Smooth muscle cell (in vitro differentiated cells): ENCODE measurements around the gene MCRIP2. TPM values are rescaled to one million over a fixed set of nuclear protein-coding genes. Genes with fewer than 3 reads are reported as not detected.

ENCODE experiments used
- DNase-seq: peaks from one replicate; lab custom pipeline; 2025; ENCODE audit not compliant: unreplicated experiment; lab: John Stamatoyannopoulos, UW
- H2AFZ ChIP-seq: fragments of 200-600 bp; sonication (generic); 2 replicates; pipeline ENCODE4 v1.6.0; 2016; ENCODE audit warnings: antibody characterized with exemption, low read depth, mild to moderate bottlenecking
- H3F3A ChIP-seq: fragments of 200-600 bp; sonication (generic); 2 replicates; pipeline ENCODE4 v1.6.0; 2017; ENCODE audit warnings: antibody characterized with exemption, low read depth
- H3K27ac ChIP-seq: fragments of 200-600 bp; sonication (generic); 2 replicates; pipeline ENCODE4 v1.5.1; 2016; ENCODE audit warnings: low read depth, mild to moderate bottlenecking
- H3K27me3 ChIP-seq: fragments of 200-600 bp; sonication (generic); 2 replicates; pipeline ENCODE4 v1.6.1; 2016; ENCODE audit warnings: low read depth, mild to moderate bottlenecking
- H3K36me3 ChIP-seq: fragments of 200-600 bp; sonication (generic); 2 replicates; pipeline ENCODE4 v1.5.1; 2016; ENCODE audit warnings: low read depth
- H3K4me1 ChIP-seq: fragments of 200-600 bp; sonication (generic); 2 replicates; pipeline ENCODE4 v1.5.1; 2016; ENCODE audit warnings: low read depth
- H3K4me2 ChIP-seq: fragments of 200-600 bp; sonication (generic); 2 replicates; pipeline ENCODE4 v1.6.0; 2016; ENCODE audit warnings: mild to moderate bottlenecking
- H3K4me3 ChIP-seq: fragments of 200-600 bp; sonication (generic); 2 replicates; pipeline ENCODE4 v1.5.1; 2016; ENCODE audit warnings: mild to moderate bottlenecking
- H3K79me2 ChIP-seq: fragments of 200-600 bp; sonication (generic); 2 replicates; pipeline ENCODE4 v1.6.0; 2016; ENCODE audit warnings: low read depth, mild to moderate bottlenecking
- H3K9ac ChIP-seq: fragments of 200-600 bp; sonication (generic); 2 replicates; pipeline ENCODE4 v1.6.0; 2016; ENCODE audit warnings: low read depth
- H3K9me3 ChIP-seq: fragments of 200-600 bp; sonication (generic); replicated peaks from 2 replicates; pipeline ENCODE4 v1.5.1; 2016; ENCODE audit warnings: low read depth
- H4K20me1 ChIP-seq: fragments of 200-600 bp; sonication (generic); 2 replicates; pipeline ENCODE4 v1.6.0; 2016; ENCODE audit warnings: low read depth
- CTCF ChIP-seq: fragments of 200-600 bp; sonication (generic); IDR thresholded peaks from 2 replicates; pipeline ENCODE4 v1.5.1; 2017; ENCODE audit warnings: borderline replicate concordance, mild to moderate bottlenecking, antibody characterized with exemption; ENCODE audit not compliant: insufficient read depth, poor library complexity, severe bottlenecking
- WGBS: methylation state at CpG from one replicate; pipeline ENCODE4 v1.1.7; 2016; ENCODE audit warnings: low lambda C conversion rate; 5-methylcytosine and 5-hydroxymethylcytosine counted together
- polyA plus RNA-seq: library from polyadenylated mRNA; unstranded; fragments of >200 nt; fragmentation: Nextera tagmentation; extraction: Ambion mirVana; gene quantifications from 2 replicates; pipeline ENCODE4 v1.2.1, GENCODE V29; 2016
- total RNA-seq: library from RNA; depleted of rRNA; stranded (reverse); fragments of >200 nt; gene quantifications from 2 replicates; pipeline ENCODE4 v1.2.3, GENCODE V29; 2014

Gene MCRIP2
- total and polyA plus RNA-seq, 2 experiments from 2014 or later, result 11.9 to 34.7 TPM

GRCh38 chr16:616733-617586 lies 24.7 kb upstream of the MCRIP2 start:
- Histone ChIP-seq H3K27ac (no peak overlapping the region), H3K4me1 (peaks cover 4% of the 10 kb centered on the region), H3F3A (no peaks in the 10 kb centered on the region), H3K9ac (no peak overlapping the region), H3K79me2 (peaks cover 3% of the 10 kb centered on the region), H4K20me1 (peaks cover 72% of the 10 kb centered on the region), H3K4me3 (no peak overlapping the region), H3K27me3 (no peaks in the 10 kb centered on the region), H3K36me3 (no peaks in the 10 kb centered on the region), H3K9me3 (no peaks in the 10 kb centered on the region), H2AFZ (no peak overlapping the region), H3K4me2 (no peak overlapping the region)
- DNase-seq, result no peak
- 97% methylated on average over 39 of the region's 39 CpGs for WGBS
- TF ChIP-seq CTCF, result no peak

DNA sequence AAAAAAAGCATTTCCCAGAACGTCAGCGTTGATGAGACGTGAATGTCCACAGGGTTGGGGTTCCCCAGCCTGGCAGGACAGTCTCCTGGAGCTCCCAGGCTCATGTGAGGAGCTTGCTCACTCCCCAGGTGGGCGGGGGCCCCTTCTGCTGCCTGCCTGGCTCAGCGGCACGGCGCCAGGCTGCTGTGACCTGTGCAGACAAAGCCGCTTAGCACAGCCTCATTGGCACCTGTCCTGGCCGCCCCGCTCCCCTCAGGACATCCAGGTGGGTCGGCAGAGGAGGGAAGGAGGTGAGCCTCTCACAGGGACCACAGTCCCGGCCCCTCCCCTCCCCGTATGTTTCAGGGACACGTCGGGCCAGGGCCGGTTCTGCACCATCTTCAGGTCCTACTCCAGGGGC lies 23.8 kb upstream of the MCRIP2 start:
- Histone ChIP-seq H3K27me3 (no peaks in the 10 kb centered on the region), H3K4me1 (peaks cover 6% of the 10 kb centered on the region), H4K20me1 (peaks cover 73% of the 10 kb centered on the region), H3K9ac (no peak overlapping the region), H3K4me2 (no peak overlapping the region), H3K9me3 (no peaks in the 10 kb centered on the region), H3F3A (no peaks in the 10 kb centered on the region), H3K27ac (no peak overlapping the region), H2AFZ (no peak overlapping the region), H3K36me3 (no peaks in the 10 kb centered on the region), H3K79me2 (peaks cover 3% of the 10 kb centered on the region), H3K4me3 (no peak overlapping the region)
- DNase-seq, result no peak
- no peak for TF ChIP-seq CTCF
- 94% methylated on average over 16 of the region's 16 CpGs for WGBS

DNA sequence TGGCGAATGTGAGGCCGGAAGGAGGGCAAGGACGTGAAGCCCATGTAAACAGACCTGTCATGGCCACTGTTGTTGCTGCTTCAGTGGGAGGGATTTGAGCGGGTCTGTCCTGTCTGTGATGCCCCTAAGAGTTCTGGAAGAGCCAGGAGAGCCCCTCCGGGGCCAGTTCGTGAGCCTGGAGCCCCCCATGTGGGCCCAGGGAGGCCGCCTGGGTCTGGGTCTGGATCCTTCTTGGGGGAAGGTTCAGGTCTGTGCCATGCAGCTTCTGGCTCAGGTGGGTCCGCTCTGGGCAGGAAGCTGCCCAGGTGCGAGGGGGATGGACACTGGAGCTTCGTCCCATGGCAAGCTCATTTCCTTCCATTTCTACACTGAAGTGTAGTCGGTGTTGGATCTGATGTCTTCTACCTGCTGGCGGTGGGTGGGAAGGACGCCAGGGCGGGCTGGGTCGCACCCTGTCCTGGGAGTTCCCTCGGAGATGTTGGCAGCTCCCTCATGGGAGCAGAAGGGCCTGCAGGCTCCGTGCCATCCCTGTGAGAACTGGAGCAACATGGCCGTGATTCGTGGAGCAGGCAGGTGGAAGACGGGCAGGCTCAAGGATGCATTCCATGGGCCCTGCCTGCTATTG lies 22.0 kb upstream of the MCRIP2 start:
- no peaks in the 10 kb centered on the region for H3K36me3 ChIP-seq
- no peak for TF ChIP-seq CTCF
- no peaks in the 10 kb centered on the region for H3K9me3 ChIP-seq
- no peak overlapping the region for H3K27ac ChIP-seq
- H3K4me2 ChIP-seq, result no peak overlapping the region
- H2AFZ ChIP-seq, result no peak overlapping the region
- no peaks in the 10 kb centered on the region for H3K27me3 ChIP-seq
- no peak overlapping the region for H3K4me3 ChIP-seq
- 94% methylated on average over 20 of the region's 20 CpGs for WGBS
- no peak overlapping the region for H3K9ac ChIP-seq
- no peak for DNase-seq
- H3K4me1 ChIP-seq, result peaks cover 6% of the 10 kb centered on the region
- H3K79me2 ChIP-seq, result peaks cover 3% of the 10 kb centered on the region
- no peaks in the 10 kb centered on the region for H3F3A ChIP-seq
- peaks cover 62% of the 10 kb centered on the region for H4K20me1 ChIP-seq
